Measurements from ENCODE around the gene ANGPTL2.

The ANGPTL2 gene

DNA sequence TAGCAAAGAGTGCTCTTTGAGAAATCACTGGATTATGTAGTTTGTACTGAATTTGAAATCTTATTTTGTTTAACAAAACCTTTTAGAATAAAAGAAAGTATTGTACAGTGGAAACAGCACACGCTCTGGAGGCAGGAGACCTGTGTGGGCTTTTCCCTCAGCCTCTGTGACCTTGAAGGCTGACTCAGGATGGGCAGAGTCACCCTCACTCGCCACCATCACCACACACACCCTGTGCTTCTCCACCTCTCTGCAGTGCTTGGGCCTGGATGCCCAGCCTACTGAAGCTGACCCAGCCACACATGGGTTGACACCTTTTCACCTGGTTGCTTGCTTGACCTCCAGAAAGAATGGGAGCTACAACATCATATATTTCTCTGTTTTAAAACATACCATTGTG, 19.6 kb downstream of the ANGPTL2 start:
- peaks cover 3% of the 10 kb centered on the region for H3K36me3 ChIP-seq (ENCODE audit: control insufficient read depth, insufficient read depth, low read length)
- no peaks in the 10 kb centered on the region for H3K27me3 ChIP-seq (ENCODE audit: control insufficient read depth, insufficient read depth, low read length)
- no peak overlapping the region for H3K9ac ChIP-seq (ENCODE audit: low read length)
- H3K27ac ChIP-seq (ENCODE audit: low read depth, low read length): no peak overlapping the region
- no peak overlapping the region for H3K4me3 ChIP-seq (ENCODE audit: low read length)
- peaks cover 55% of the 10 kb centered on the region for H3K4me1 ChIP-seq (ENCODE audit: control insufficient read depth, insufficient read depth, low read length)

DNA sequence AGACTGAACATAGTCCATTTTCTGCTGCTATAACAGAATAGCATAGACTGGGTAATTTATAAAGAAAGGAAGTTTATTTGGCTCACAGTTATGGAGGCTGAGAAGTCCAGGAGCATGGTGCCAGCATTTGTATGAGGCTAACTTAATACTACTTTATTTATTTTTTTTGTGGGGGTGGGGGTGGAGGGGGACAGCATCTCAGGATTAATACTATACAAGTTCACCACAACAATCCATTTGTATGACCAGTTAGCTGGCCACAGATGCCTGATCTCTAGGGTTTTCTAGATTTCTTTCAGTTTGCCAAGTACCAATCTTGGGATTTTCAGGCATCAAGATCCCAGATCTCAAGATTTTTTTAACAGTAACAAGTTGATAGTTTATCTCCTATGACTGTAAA, 20.3 kb downstream of the ANGPTL2 start:
- Histone ChIP-seq H3K9ac (ENCODE audit: low read length) (no peak overlapping the region), H3K27me3 (ENCODE audit: control insufficient read depth, insufficient read depth, low read length) (no peaks in the 10 kb centered on the region), H3K27ac (ENCODE audit: low read depth, low read length) (no peak overlapping the region), H3K4me1 (ENCODE audit: control insufficient read depth, insufficient read depth, low read length) (peaks cover 49% of the 10 kb centered on the region), H3K4me3 (ENCODE audit: low read length) (no peak overlapping the region), H3K36me3 (ENCODE audit: control insufficient read depth, insufficient read depth, low read length) (peaks cover 3% of the 10 kb centered on the region)

DNA sequence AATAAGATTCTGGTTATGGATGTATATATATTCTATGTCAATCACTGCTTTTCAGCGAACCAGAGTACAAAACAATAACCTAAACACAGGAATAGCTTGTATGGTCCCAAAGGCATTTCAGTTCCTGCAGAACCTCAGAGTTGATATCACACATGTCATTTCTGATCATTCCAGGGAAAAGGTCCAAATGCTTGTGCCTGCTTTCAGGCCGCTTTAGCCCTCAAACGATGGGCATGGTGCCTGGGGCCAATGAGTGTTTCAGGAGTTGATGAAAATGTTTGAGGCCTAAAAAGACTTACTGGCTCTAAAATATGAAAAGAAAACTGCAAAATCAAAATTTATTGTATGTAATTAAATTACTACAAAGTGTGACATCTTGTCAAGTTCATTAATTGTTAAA, 22.8 kb downstream of the ANGPTL2 start:
- no peak overlapping the region for H3K9ac ChIP-seq (ENCODE audit: low read length)
- no peaks in the 10 kb centered on the region for H3K27me3 ChIP-seq (ENCODE audit: control insufficient read depth, insufficient read depth, low read length)
- peaks cover 25% of the 10 kb centered on the region for H3K4me1 ChIP-seq (ENCODE audit: control insufficient read depth, insufficient read depth, low read length)
- peaks cover 3% of the 10 kb centered on the region for H3K36me3 ChIP-seq (ENCODE audit: control insufficient read depth, insufficient read depth, low read length)
- H3K27ac ChIP-seq (ENCODE audit: low read depth, low read length): peak overlapping the region; percentile 57
- no peak overlapping the region for H3K4me3 ChIP-seq (ENCODE audit: low read length)

DNA sequence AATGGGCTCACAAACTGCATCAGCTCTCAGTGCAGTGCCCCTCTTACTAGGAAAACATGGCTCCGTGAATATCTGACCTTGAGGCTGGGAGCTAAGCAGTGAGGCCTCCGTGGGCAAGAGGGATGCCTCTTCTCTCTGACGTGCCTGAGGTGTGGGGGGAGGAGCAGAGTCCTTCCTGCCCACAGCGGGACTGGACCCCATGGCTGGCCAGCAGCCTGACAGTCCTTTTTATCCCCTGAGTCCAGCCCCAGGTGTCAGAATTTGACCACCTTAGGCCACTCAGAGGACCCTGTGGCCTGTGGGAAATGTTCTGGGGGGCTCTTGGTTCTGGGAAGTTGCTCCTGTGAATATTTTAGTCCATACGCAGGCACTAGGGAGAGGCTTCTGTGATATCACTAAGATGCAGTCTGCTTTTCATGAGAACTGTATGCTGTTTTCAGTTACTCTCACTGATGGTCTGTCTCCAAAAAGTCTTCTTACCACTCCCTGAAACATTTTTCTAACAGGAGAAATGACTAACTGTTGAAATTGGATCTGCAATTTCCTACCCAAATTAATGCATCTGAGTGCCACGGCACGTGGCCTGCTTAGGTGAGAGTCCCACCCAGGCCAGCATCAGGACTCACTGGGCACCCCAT, 23.4 kb downstream of the ANGPTL2 start:
- peaks cover 3% of the 10 kb centered on the region for H3K36me3 ChIP-seq (ENCODE audit: control insufficient read depth, insufficient read depth, low read length)
- H3K4me1 ChIP-seq (ENCODE audit: control insufficient read depth, insufficient read depth, low read length): peaks cover 20% of the 10 kb centered on the region
- no peak overlapping the region for H3K9ac ChIP-seq (ENCODE audit: low read length)
- peak overlapping the region; percentile 57 for H3K27ac ChIP-seq (ENCODE audit: low read depth, low read length)
- H3K27me3 ChIP-seq (ENCODE audit: control insufficient read depth, insufficient read depth, low read length): no peaks in the 10 kb centered on the region
- H3K4me3 ChIP-seq (ENCODE audit: low read length): no peak overlapping the region

DNA sequence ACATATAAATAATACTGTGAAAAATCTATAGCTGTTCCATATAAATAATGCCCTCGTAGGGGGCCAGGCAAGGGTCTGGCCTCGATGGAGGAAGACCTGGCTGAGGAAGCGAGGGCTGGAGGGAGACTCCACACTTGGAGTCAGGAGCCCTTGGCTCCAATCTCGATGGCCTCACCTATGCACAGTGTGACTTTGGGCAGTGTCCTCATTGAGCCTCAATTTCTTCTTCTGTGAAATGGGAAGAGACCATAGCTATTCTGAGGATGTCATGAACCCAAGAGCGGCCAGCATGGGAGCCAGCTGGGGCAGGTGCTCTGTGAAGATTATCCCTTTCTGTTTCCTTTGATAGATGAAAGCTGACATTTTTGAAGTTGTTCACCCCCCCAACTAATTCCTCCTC, 24.8 kb downstream of the ANGPTL2 start:
- H3K9ac ChIP-seq (ENCODE audit: low read length): no peak overlapping the region
- H3K27me3 ChIP-seq (ENCODE audit: control insufficient read depth, insufficient read depth, low read length): no peaks in the 10 kb centered on the region
- no peak overlapping the region for H3K4me3 ChIP-seq (ENCODE audit: low read length)
- no peaks in the 10 kb centered on the region for H3K36me3 ChIP-seq (ENCODE audit: control insufficient read depth, insufficient read depth, low read length)
- no peak overlapping the region for H3K27ac ChIP-seq (ENCODE audit: low read depth, low read length)
- H3K4me1 ChIP-seq (ENCODE audit: control insufficient read depth, insufficient read depth, low read length): peaks cover 20% of the 10 kb centered on the region

DNA sequence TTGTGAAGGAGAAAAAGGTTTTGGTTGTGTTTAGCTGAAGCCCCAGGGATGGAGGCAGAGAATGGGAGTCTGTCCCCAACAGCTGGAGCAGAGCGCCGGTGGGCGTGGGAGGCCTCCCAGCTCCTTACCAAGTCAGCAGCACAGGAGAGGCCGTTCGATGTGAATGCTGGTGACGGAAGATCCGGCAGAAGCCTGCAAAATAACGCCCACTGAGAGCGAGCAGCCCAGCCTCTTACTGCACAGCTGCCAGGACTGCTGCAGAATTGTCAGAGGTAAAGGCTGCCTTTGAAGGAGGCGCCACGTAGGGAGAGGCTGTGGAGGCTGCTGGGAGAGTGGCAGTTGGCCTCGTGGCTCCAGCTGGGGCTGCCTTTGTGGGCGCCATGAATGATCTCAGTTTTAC, 26.2 kb downstream of the ANGPTL2 start:
- no peak overlapping the region for H3K9ac ChIP-seq (ENCODE audit: low read length)
- peaks cover 17% of the 10 kb centered on the region for H3K4me1 ChIP-seq (ENCODE audit: control insufficient read depth, insufficient read depth, low read length)
- H3K4me3 ChIP-seq (ENCODE audit: low read length): no peak overlapping the region
- no peaks in the 10 kb centered on the region for H3K36me3 ChIP-seq (ENCODE audit: control insufficient read depth, insufficient read depth, low read length)
- H3K27me3 ChIP-seq (ENCODE audit: control insufficient read depth, insufficient read depth, low read length): no peaks in the 10 kb centered on the region
- no peak overlapping the region for H3K27ac ChIP-seq (ENCODE audit: low read depth, low read length)

DNA sequence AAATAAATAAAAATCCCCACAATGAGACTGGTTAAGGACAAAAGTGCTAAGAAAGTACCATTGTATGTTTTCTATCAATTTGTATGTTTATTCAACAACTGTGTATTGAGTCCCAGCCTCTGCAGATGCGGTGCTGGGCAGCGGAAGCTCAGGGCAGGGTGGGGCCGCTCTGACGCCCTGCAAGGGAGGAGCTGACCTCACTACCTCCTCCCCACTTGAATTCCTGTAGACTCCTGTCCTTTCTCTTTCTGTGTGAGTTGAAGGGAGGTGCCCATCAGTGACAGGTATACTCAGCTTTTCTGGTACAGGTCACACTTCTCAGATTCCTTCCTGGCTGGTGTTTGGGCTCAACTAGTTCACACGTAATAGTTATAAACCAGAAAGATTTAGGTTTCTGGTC, 27.0 kb downstream of the ANGPTL2 start:
- H3K4me3 ChIP-seq (ENCODE audit: low read length): no peak overlapping the region
- no peak overlapping the region for H3K9ac ChIP-seq (ENCODE audit: low read length)
- no peaks in the 10 kb centered on the region for H3K36me3 ChIP-seq (ENCODE audit: control insufficient read depth, insufficient read depth, low read length)
- H3K27me3 ChIP-seq (ENCODE audit: control insufficient read depth, insufficient read depth, low read length): no peaks in the 10 kb centered on the region
- H3K27ac ChIP-seq (ENCODE audit: low read depth, low read length): no peak overlapping the region
- peaks cover 11% of the 10 kb centered on the region for H3K4me1 ChIP-seq (ENCODE audit: control insufficient read depth, insufficient read depth, low read length)

DNA sequence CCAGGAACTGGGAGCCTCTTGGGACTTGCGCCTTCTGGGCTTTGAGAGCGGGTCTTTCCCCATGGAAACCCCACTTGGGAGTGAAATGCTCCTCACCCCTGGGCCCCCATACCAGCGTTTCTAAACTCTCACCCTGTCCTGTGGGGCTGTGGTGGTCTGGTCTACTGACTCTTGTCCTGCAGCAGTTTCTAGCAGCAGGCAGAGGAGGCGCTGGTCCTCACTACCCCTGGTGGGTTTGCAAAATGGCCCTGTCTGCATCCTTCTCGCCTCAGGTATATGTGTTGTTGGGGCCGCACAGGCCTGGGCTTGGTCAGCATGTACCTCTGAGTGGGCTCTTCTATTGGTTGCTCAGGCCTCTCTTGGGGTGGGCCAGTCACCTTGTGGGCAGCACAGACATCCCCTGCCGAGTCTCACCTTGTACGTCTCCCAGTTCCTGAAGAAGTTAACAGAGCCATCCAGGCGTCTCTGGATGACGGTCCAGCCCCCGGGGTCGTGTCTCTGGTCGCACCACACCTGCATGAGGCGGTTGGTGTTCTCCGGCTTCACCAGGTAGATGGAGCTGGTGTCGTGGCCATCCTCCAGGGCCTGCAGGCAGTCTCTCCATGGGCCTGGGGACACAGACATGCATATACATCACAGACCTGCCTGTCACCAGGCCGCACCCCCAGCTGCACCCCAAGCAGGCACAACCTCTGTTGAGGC, 29.0 kb downstream of the ANGPTL2 start:
- H3K9ac ChIP-seq (ENCODE audit: low read length): no peak overlapping the region
- peaks cover 3% of the 10 kb centered on the region for H3K36me3 ChIP-seq (ENCODE audit: control insufficient read depth, insufficient read depth, low read length)
- H3K4me1 ChIP-seq (ENCODE audit: control insufficient read depth, insufficient read depth, low read length): no peaks in the 10 kb centered on the region
- H3K27me3 ChIP-seq (ENCODE audit: control insufficient read depth, insufficient read depth, low read length): no peaks in the 10 kb centered on the region
- H3K4me3 ChIP-seq (ENCODE audit: low read length): no peak overlapping the region
- H3K27ac ChIP-seq (ENCODE audit: low read depth, low read length): no peak overlapping the region

DNA sequence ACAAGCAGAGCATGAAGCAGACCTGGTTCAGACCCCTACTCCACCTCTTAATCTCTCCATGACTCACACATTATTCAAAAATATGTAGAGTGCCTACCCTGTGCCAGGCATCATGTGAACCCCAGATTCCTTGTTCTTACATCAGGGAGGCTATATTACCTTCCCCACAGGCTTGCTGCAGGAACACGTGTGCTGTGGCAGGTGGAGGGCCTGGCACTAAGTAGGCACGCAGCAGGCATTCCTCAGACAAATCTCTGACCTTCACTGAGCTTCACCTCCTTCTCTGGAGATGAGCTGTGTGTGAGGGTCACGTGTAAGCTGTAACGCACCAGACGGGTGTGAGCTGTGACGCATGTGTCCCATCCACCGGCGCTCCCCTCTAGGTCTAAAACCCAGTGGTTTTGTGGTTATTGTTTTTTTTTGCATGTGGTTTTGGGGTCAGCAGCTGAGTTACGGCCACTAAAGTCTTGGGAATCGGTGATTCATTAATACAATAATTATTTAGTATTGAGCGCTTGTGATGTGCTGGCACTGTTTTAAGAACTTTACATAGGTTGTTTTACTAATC, 30.3 kb downstream of the ANGPTL2 start:
- no peak overlapping the region for H3K27ac ChIP-seq (ENCODE audit: low read depth, low read length)
- H3K4me3 ChIP-seq (ENCODE audit: low read length): no peak overlapping the region
- H3K36me3 ChIP-seq (ENCODE audit: control insufficient read depth, insufficient read depth, low read length): peaks cover 3% of the 10 kb centered on the region
- no peaks in the 10 kb centered on the region for H3K27me3 ChIP-seq (ENCODE audit: control insufficient read depth, insufficient read depth, low read length)
- H3K4me1 ChIP-seq (ENCODE audit: control insufficient read depth, insufficient read depth, low read length): no peaks in the 10 kb centered on the region
- no peak overlapping the region for H3K9ac ChIP-seq (ENCODE audit: low read length)

DNA sequence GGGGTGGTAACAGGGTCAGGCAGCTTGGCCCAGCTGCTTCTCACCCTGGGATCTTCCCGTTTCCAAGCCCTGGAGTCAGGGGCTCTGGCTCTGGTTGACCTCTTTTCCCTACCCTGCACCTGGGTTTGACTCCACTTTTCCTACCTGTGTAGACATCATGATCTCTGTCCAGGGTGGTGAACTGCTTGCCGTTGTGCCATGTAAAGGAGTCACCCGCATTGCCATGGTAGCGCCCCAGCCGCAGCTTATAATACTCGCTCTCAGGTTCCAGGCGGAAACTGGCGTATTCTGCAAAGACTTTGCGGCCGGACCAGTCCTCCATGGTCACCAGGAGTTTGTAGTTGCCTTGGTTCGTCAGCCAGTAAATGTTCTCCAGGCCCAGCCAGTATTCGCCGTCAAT, 30.9 kb downstream of the ANGPTL2 start:
- Histone ChIP-seq H3K36me3 (ENCODE audit: control insufficient read depth, insufficient read depth, low read length) (peaks cover 3% of the 10 kb centered on the region), H3K27ac (ENCODE audit: low read depth, low read length) (no peak overlapping the region)

DNA sequence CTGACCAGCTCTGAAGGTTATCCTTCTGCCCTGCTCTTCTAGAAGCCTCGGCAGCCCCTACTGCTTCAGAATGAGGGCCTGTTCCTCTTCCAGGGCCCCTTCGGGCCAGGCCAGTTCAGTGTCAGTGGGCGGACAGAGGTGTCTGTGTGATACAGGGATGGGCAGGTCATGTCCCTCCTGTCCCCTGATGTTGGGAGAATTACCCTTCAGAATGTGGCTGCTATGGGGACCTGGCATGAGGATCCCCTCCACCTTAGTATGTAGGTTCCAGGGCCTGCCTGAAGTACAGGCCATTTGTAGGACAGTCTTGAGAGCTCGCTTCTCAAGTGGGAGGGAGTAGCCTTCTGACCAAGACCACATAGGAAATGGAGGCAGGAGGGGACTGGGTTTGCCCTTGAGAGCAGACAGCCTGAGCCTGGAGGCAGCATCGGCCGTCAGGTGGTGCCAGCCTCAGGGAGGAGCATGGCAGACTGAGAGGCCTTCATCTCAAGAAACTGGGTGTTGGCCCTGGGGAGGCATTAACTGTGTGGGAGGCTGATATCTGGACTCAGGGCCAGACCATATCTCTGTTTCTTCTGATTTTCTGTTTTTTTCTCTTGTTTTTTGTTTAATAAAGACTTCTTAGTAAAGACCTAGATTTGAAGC, 32.0 kb downstream of the ANGPTL2 start:
- H3K36me3 ChIP-seq (ENCODE audit: control insufficient read depth, insufficient read depth, low read length): peaks cover 3% of the 10 kb centered on the region
- no peaks in the 10 kb centered on the region for H3K27me3 ChIP-seq (ENCODE audit: control insufficient read depth, insufficient read depth, low read length)
- no peak overlapping the region for H3K4me3 ChIP-seq (ENCODE audit: low read length)
- no peaks in the 10 kb centered on the region for H3K4me1 ChIP-seq (ENCODE audit: control insufficient read depth, insufficient read depth, low read length)
- H3K27ac ChIP-seq (ENCODE audit: low read depth, low read length): peak overlapping the region; percentile 49
- H3K9ac ChIP-seq (ENCODE audit: low read length): no peak overlapping the region

More for the DNA sequence above, 30.9 kb downstream of the ANGPTL2 start:
- no peaks in the 10 kb centered on the region for H3K27me3 ChIP-seq (ENCODE audit: control insufficient read depth, insufficient read depth, low read length)
- no peak overlapping the region for H3K4me3 ChIP-seq (ENCODE audit: low read length)
- no peak overlapping the region for H3K9ac ChIP-seq (ENCODE audit: low read length)
- no peaks in the 10 kb centered on the region for H3K4me1 ChIP-seq (ENCODE audit: control insufficient read depth, insufficient read depth, low read length)

DNA sequence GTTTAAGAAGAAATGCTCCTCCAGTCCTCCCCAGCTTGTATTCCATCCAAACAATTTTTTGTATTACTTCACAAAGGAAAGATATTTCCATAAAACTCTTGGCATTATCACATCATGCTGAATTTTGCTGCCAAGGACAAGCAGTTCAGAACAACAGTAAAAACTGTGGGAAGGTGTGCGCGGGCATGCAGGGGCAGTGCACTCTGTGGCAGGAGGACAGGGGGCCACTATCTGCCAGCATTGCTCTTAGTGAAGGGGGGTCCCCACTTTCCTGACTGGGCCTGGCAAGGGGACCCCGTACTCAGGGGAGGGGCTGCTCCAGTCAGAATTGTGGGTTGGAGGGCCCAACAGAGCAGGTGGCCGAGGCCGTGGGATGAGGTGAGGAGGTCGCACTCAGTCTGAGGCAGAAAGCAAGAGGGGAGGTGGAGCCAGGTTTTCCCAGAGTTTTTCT, 32.8 kb downstream of the ANGPTL2 start:
- H3K27me3 ChIP-seq (ENCODE audit: control insufficient read depth, insufficient read depth, low read length): no peaks in the 10 kb centered on the region
- H3K4me1 ChIP-seq (ENCODE audit: control insufficient read depth, insufficient read depth, low read length): no peaks in the 10 kb centered on the region
- H3K36me3 ChIP-seq (ENCODE audit: control insufficient read depth, insufficient read depth, low read length): peaks cover 3% of the 10 kb centered on the region
- H3K27ac ChIP-seq (ENCODE audit: low read depth, low read length): peak overlapping the region; percentile 49
- no peak overlapping the region for H3K4me3 ChIP-seq (ENCODE audit: low read length)
- H3K9ac ChIP-seq (ENCODE audit: low read length): no peak overlapping the region

All from rectal smooth muscle tissue (tissue), 1 donor.